Nephron (organoid): ENCODE results near the gene DNAH9.

ENCODE experiments used
- H3K27ac Mint-ChIP-seq, 3 experiments: 2 replicates each; pipeline ENCODE4 v1.8.0; 2020; ENCODE audit warnings: mixed read lengths in 3 of 3, mild to moderate bottlenecking in 2 of 3, moderate library complexity in 1 of 3
- H3K27me3 Mint-ChIP-seq: 2 replicates; pipeline ENCODE4 v1.8.0; 2021; ENCODE audit warnings: low read depth, mild to moderate bottlenecking, moderate library complexity, mixed read lengths
- H3K36me3 Mint-ChIP-seq: 2 replicates; pipeline ENCODE4 v1.8.0; 2020; ENCODE audit warnings: low read depth, mixed read lengths
- H3K4me1 Mint-ChIP-seq: 2 replicates; pipeline ENCODE4 v1.8.0; 2020; ENCODE audit warnings: mixed read lengths
- H3K4me3 Mint-ChIP-seq, 3 experiments: 2 replicates each; pipeline ENCODE4 v1.8.0; 2020; ENCODE audit warnings: mild to moderate bottlenecking in 3 of 3, mixed read lengths in 3 of 3, moderate library complexity in 2 of 3
- H3K9me3 Mint-ChIP-seq: 2 replicates; pipeline ENCODE4 v1.8.0; 2020; ENCODE audit warnings: mixed read lengths
- TF ChIP-seq, protein P1 (sequence below), 3 experiments: fragments of 200-600 bp; sonication (generic); IDR thresholded peaks; one replicate each; pipeline ENCODE4 v1.5.0; 2021; ENCODE audit warnings: antibody characterized with exemption in 3 of 3; ENCODE audit not compliant: unreplicated experiment in 3 of 3

Gene DNAH9

DNA sequence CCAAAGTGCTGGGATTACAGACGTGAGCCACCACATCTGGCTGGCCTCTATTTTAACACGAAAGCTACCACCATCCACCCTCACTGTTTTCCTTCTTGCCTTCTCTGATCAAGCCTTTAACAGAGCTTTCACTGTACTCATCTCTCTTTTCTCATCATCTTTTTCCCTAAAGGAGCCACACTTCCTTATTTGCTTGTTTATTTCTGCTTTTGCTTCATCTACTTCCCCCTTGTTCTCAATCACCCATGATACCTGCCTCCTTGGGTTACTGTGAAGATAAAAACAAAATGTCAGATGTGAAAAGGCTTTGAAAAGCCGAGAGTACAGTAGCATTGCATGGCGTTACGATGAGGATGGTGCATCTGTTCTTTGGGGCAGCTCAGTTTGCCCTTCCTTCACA lies 319.1 kb downstream of the DNAH9 start:
- Mint-ChIP-seq H3K27me3 (peaks cover 4% of the 10 kb centered on the region), H3K27ac (no peak overlapping the region), H3K9me3 (no peaks in the 10 kb centered on the region), H3K4me1 (no peaks in the 10 kb centered on the region), H3K4me3 (no peak overlapping the region), H3K36me3 (no peaks in the 10 kb centered on the region)
- TF ChIP-seq, protein P1, sequence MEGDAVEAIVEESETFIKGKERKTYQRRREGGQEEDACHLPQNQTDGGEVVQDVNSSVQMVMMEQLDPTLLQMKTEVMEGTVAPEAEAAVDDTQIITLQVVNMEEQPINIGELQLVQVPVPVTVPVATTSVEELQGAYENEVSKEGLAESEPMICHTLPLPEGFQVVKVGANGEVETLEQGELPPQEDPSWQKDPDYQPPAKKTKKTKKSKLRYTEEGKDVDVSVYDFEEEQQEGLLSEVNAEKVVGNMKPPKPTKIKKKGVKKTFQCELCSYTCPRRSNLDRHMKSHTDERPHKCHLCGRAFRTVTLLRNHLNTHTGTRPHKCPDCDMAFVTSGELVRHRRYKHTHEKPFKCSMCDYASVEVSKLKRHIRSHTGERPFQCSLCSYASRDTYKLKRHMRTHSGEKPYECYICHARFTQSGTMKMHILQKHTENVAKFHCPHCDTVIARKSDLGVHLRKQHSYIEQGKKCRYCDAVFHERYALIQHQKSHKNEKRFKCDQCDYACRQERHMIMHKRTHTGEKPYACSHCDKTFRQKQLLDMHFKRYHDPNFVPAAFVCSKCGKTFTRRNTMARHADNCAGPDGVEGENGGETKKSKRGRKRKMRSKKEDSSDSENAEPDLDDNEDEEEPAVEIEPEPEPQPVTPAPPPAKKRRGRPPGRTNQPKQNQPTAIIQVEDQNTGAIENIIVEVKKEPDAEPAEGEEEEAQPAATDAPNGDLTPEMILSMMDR (IDR thresholded peaks at IDR 0.05; ENCODE audit: unreplicated experiment in 3 of 3), result no peak

DNA sequence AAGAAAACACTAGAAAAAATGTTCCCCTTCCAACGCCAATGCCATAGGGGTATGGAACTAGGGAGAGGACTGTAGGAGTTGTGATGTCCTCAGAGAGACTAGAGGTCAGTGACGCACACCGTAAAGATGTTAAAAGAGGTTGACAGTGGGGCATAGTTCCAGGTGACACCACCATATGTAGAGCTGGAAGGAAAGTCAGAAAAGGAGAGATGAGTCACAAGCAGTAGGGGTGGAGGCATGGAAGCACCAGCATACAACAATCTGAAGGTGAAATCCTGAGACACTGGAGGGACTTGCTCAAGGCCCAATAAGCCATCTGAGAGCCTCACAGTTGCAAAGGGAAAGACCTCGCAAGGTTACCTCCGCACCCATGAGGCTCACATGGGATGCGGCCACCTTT lies 323.0 kb downstream of the DNAH9 start:
- Mint-ChIP-seq H3K4me3 (no peak overlapping the region), H3K9me3 (no peaks in the 10 kb centered on the region), H3K27me3 (peaks cover 4% of the 10 kb centered on the region), H3K36me3 (no peaks in the 10 kb centered on the region), H3K4me1 (peaks cover 7% of the 10 kb centered on the region), H3K27ac (no peak overlapping the region)
- TF ChIP-seq, protein P1 (IDR thresholded peaks at IDR 0.05; ENCODE audit: unreplicated experiment in 3 of 3), result no peak

DNA sequence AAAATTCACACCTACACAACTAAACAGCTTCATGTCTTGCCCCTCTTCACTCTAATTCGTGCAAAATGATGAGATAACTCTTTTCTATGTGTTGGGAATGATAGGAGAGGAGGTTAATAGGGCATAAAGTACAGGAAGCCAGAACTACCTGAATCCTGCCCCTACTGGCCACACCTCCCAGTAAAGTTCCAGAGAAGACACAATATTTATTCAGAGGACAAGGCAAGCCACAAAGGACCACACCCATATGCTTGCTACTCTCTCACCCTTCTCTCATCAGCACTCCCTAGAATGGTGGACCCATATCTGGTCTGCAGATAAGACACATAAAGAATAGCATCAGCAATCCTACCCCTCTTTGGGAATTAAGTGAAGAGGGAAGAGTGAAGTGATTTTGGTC lies 324.4 kb downstream of the DNAH9 start:
- Mint-ChIP-seq H3K4me3 (no peak overlapping the region), H3K9me3 (peaks cover 7% of the 10 kb centered on the region), H3K36me3 (no peaks in the 10 kb centered on the region), H3K27me3 (peaks cover 4% of the 10 kb centered on the region), H3K27ac (no peak overlapping the region), H3K4me1 (peaks cover 7% of the 10 kb centered on the region)
- TF ChIP-seq, protein P1 (IDR thresholded peaks at IDR 0.05; ENCODE audit: unreplicated experiment in 3 of 3), result no peak

DNA sequence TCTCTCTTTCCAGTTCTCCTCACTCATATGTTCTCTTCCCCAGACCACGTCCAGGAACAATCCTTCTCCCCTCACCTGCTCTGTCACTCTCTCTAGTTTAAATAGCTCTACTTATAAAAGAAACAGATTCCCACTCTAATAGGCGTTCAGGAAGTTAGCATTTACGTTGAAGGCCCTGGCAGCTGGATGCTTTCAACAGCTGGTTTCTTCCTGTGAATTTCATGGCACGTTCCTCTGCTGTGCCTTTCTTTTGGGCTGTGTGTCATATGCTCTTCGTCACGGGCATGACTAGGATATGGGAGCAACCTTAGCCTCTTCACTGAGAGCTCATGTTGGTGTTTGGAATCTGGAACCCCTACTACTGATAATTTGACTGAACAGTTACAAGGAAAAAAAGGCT lies 325.8 kb downstream of the DNAH9 start:
- Mint-ChIP-seq H3K27me3 (peaks cover 4% of the 10 kb centered on the region), H3K27ac (no peak overlapping the region), H3K36me3 (no peaks in the 10 kb centered on the region), H3K4me1 (peaks cover 7% of the 10 kb centered on the region), H3K4me3 (no peak overlapping the region), H3K9me3 (peaks cover 7% of the 10 kb centered on the region)
- TF ChIP-seq, protein P1 (IDR thresholded peaks at IDR 0.05; ENCODE audit: unreplicated experiment in 3 of 3), result no peak

DNA sequence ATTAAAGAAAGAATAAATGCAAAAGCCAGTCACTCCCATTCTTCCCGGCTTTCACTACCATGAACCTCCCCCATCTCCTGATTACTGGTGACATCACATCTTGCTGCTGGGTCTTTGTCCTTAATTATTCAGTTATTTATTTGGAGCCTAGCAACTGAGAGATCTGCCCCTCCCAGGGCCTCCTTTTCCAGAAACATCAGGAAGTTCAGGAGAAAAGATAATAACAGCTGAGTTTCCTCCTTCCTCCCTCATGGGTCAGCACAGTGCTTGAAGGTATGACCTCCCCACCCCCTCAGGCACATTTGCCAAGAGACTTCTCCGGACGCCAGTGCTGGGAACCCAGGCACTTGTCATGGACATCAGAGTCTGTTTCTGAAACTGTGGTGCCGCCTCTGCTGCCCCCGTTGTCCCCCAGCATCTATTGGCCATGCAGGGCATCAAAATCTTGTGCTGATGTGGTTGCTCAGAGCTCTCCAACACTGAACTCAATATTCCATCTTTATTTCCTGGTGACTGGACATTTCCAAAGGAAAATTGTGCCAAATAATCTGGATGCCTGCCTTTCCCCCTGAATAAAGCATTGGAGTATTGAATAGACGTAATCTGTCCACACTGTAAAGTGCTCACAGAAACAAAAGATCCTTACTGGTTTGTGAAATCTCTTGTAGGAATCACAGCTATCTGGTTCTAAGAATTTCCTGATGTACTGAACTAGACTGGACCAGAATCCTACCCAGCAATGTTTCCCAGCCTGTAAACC lies 327.2 kb downstream of the DNAH9 start:
- H3K4me3 Mint-ChIP-seq, result no peak overlapping the region
- H3K27ac Mint-ChIP-seq, result no peak overlapping the region
- H3K4me1 Mint-ChIP-seq, result peaks cover 7% of the 10 kb centered on the region
- TF ChIP-seq, protein P1 (IDR thresholded peaks at IDR 0.05; ENCODE audit: unreplicated experiment in 3 of 3), result no peak
- peaks cover 4% of the 10 kb centered on the region for H3K27me3 Mint-ChIP-seq
- H3K36me3 Mint-ChIP-seq, result no peaks in the 10 kb centered on the region
- peaks cover 7% of the 10 kb centered on the region for H3K9me3 Mint-ChIP-seq

DNA sequence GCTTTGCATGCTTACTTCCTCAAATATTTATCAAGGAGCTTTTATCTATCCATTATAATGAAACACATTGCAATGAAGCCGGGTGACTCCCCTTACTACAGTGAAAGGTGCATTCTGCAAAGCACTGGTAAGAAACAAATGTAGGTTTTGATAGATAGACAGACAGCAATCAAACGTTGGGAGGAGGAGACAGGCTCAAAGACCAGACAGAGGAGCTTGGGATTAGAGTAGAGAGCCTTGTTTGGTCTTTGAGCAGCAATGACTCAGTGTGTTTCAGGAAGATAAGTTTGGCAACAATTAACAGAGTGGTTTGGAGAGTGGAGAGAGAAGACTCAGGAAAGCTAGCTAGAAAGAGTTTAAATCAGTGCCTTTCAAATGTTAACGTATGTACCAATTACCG lies 330.2 kb downstream of the DNAH9 start:
- H3K27me3 Mint-ChIP-seq, result no peaks in the 10 kb centered on the region
- peaks cover 7% of the 10 kb centered on the region for H3K4me1 Mint-ChIP-seq
- H3K36me3 Mint-ChIP-seq, result no peaks in the 10 kb centered on the region
- H3K4me3 Mint-ChIP-seq, result no peak overlapping the region
- H3K9me3 Mint-ChIP-seq, result peaks cover 7% of the 10 kb centered on the region
- H3K27ac Mint-ChIP-seq, result no peak overlapping the region
- TF ChIP-seq, protein P1 (IDR thresholded peaks at IDR 0.05; ENCODE audit: unreplicated experiment in 3 of 3), result no peak
